Loucy (cell line): Measurements from ENCODE around the gene ACSF2.

Experiments used
- H2AFZ ChIP-seq: fragments of 200-600 bp; sonication (generic); 2 replicates; pipeline ENCODE4 v1.6.0; 2016; ENCODE audit warnings: antibody characterized with exemption, mild to moderate bottlenecking, low read length, moderate library complexity
- H3F3A ChIP-seq: fragments of 200-600 bp; 2 replicates; pipeline ENCODE4 v1.6.0; 2016; ENCODE audit warnings: antibody characterized with exemption, low read depth, mild to moderate bottlenecking
- H3K27me3 ChIP-seq: fragments of 200-600 bp; sonication (generic); 2 replicates; pipeline ENCODE4 v1.6.1; 2014; ENCODE audit warnings: low read length, mild to moderate bottlenecking; ENCODE audit not compliant: insufficient read depth, poor library complexity, severe bottlenecking
- H3K36me3 ChIP-seq: fragments of 200-600 bp; sonication (generic); 2 replicates; pipeline ENCODE4 v1.6.1; 2016; ENCODE audit warnings: low read length; ENCODE audit not compliant: insufficient read depth
- H3K4me1 ChIP-seq: fragments of 200-600 bp; sonication (generic); 2 replicates; pipeline ENCODE4 v1.5.1; 2014; ENCODE audit warnings: low read length, mild to moderate bottlenecking; ENCODE audit not compliant: insufficient read depth, poor library complexity, severe bottlenecking
- H3K4me2 ChIP-seq: fragments of 200-600 bp; sonication (generic); 2 replicates; pipeline ENCODE4 v1.6.0; 2014; ENCODE audit warnings: antibody characterized with exemption, low read length, low read depth, mild to moderate bottlenecking; ENCODE audit not compliant: poor library complexity, severe bottlenecking
- H3K4me3 ChIP-seq: fragments of 200-600 bp; sonication (generic); 2 replicates; pipeline ENCODE4 v1.5.1; 2014; ENCODE audit warnings: low read length, mild to moderate bottlenecking, mixed read lengths; ENCODE audit not compliant: poor library complexity, severe bottlenecking
- H3K79me2 ChIP-seq: fragments of 200-600 bp; sonication (generic); 2 replicates; pipeline ENCODE4 v1.6.1; 2014; ENCODE audit warnings: low read length; ENCODE audit not compliant: insufficient read depth
- H3K9ac ChIP-seq: fragments of 200-600 bp; sonication (generic); 2 replicates; pipeline ENCODE4 v1.6.0; 2014; ENCODE audit warnings: mild to moderate bottlenecking, low read depth, low read length, moderate library complexity; ENCODE audit not compliant: poor library complexity, severe bottlenecking
- H3K9me2 ChIP-seq: fragments of 200-600 bp; sonication (generic); replicated peaks from 2 replicates; pipeline ENCODE4 v1.6.1; 2016; ENCODE audit warnings: low read depth, low read length, mixed read lengths
- H3K9me3 ChIP-seq: fragments of 200-600 bp; sonication (generic); 2 replicates; pipeline ENCODE4 v1.6.1; 2014; ENCODE audit warnings: mild to moderate bottlenecking, antibody characterized with exemption, low read length, low read depth; ENCODE audit not compliant: insufficient read depth
- H4K20me1 ChIP-seq: fragments of 200-600 bp; sonication (generic); 2 replicates; pipeline ENCODE4 v1.6.0; 2014; ENCODE audit warnings: antibody characterized with exemption, low read length, mild to moderate bottlenecking; ENCODE audit not compliant: insufficient read depth, poor library complexity, severe bottlenecking
- CTCF ChIP-seq: fragments of 200-600 bp; sonication (generic); conservative IDR thresholded peaks from 2 replicates; pipeline ENCODE4 v1.5.1; 2014; ENCODE audit warnings: mild to moderate bottlenecking, antibody characterized with exemption, low read length
- EZH2phosphoT487 ChIP-seq: fragments of 200-600 bp; IDR thresholded peaks from 2 replicates; pipeline ENCODE4 v1.6.1; 2018; ENCODE audit warnings: antibody characterized with exemption, mild to moderate bottlenecking, moderate library complexity, borderline replicate concordance

Gene ACSF2

GRCh38 chr17:50467114-50467854, 41.3 kb downstream of the ACSF2 start:
- Histone ChIP-seq H4K20me1 (no peaks in the 10 kb centered on the region), H3K9me3 (no peaks in the 10 kb centered on the region), H3K9me2 (no peaks in the 10 kb centered on the region), H3K9ac (no peak overlapping the region), H3K4me1 (no peaks in the 10 kb centered on the region), H3K79me2 (no peaks in the 10 kb centered on the region), H3K27me3 (no peaks in the 10 kb centered on the region), H3K4me2 (no peak overlapping the region), H2AFZ (no peak overlapping the region), H3F3A (no peaks in the 10 kb centered on the region), H3K4me3 (no peak overlapping the region), H3K36me3 (no peaks in the 10 kb centered on the region)
- TF ChIP-seq CTCF, result no peak
- TF ChIP-seq EZH2phosphoT487, result no peak

GRCh38 chr17:50467855-50468303, 41.9 kb downstream of the ACSF2 start:
- no peak for TF ChIP-seq CTCF
- no peak for TF ChIP-seq EZH2phosphoT487
- Histone ChIP-seq H3K9me2 (no peaks in the 10 kb centered on the region), H3F3A (no peaks in the 10 kb centered on the region), H2AFZ (no peak overlapping the region), H3K4me1 (no peaks in the 10 kb centered on the region), H3K36me3 (no peaks in the 10 kb centered on the region), H3K9me3 (no peaks in the 10 kb centered on the region), H3K79me2 (no peaks in the 10 kb centered on the region), H3K4me3 (no peak overlapping the region), H3K9ac (no peak overlapping the region), H3K4me2 (no peak overlapping the region), H4K20me1 (no peaks in the 10 kb centered on the region), H3K27me3 (no peaks in the 10 kb centered on the region)

- Histone ChIP-seq H3F3A (no peaks in the 10 kb centered on the region), H3K79me2 (no peaks in the 10 kb centered on the region), H3K4me1 (no peaks in the 10 kb centered on the region), H3K4me2 (no peak within 1 kb of the TSS), H3K4me3 (no peak within 1 kb of the TSS), H3K36me3 (no peaks in the 10 kb centered on the region), H3K9me3 (no peaks in the 10 kb centered on the region), H2AFZ (no peak within 1 kb of the TSS), H4K20me1 (no peaks in the 10 kb centered on the region), H3K9ac (no peak within 1 kb of the TSS), H3K27me3 (no peaks in the 10 kb centered on the region), H3K9me2 (no peaks in the 10 kb centered on the region)
- TF ChIP-seq EZH2phosphoT487 (no peak), CTCF (no peak)
These were observed 42.5 kb downstream of the ACSF2 start, which contains the start of gene CHAD for GRCh38 chr17:50468304-50469207. Gene CHAD, minus strand, starts transcription at chr17:50468880. Its CDS starts 67 bp downstream, at chr17:50468813.
